Mucosa of stomach (tissue), 1 donor: ENCODE data around the gene NET1.
A peak's percentile ranks its signal among the peaks of the same experiment; 100 is the strongest.
"Not testable (repeated sequence)": the region's sequence is repeated elsewhere in the genome, so short reads cannot be mapped to it uniquely, and the experiment has no call there.

Experiments used
- H3K27me3 ChIP-seq: one replicate; pipeline ENCODE4 v1.7.0; 2013; ENCODE audit warnings: mild to moderate bottlenecking, low read length; ENCODE audit not compliant: control insufficient read depth, insufficient read depth
- H3K36me3 ChIP-seq: one replicate; pipeline ENCODE4 v1.7.0; 2013; ENCODE audit warnings: low read length; ENCODE audit not compliant: control insufficient read depth, insufficient read depth
- H3K4me1 ChIP-seq: one replicate; pipeline ENCODE4 v1.7.0; 2013; ENCODE audit warnings: mild to moderate bottlenecking, low read length; ENCODE audit not compliant: control insufficient read depth, insufficient read depth
- H3K4me3 ChIP-seq: one replicate; pipeline ENCODE4 v1.7.0; 2013; ENCODE audit warnings: low read length
- H3K9ac ChIP-seq: one replicate; pipeline ENCODE4 v1.7.0; 2013; ENCODE audit warnings: mild to moderate bottlenecking, low read length, moderate library complexity
- H3K9me3 ChIP-seq: one replicate; pipeline ENCODE4 v1.7.0; 2013; ENCODE audit warnings: mild to moderate bottlenecking, low read length, moderate library complexity; ENCODE audit not compliant: control insufficient read depth
- donor health status: Pancreatic carcinoma.

The NET1 gene

DNA sequence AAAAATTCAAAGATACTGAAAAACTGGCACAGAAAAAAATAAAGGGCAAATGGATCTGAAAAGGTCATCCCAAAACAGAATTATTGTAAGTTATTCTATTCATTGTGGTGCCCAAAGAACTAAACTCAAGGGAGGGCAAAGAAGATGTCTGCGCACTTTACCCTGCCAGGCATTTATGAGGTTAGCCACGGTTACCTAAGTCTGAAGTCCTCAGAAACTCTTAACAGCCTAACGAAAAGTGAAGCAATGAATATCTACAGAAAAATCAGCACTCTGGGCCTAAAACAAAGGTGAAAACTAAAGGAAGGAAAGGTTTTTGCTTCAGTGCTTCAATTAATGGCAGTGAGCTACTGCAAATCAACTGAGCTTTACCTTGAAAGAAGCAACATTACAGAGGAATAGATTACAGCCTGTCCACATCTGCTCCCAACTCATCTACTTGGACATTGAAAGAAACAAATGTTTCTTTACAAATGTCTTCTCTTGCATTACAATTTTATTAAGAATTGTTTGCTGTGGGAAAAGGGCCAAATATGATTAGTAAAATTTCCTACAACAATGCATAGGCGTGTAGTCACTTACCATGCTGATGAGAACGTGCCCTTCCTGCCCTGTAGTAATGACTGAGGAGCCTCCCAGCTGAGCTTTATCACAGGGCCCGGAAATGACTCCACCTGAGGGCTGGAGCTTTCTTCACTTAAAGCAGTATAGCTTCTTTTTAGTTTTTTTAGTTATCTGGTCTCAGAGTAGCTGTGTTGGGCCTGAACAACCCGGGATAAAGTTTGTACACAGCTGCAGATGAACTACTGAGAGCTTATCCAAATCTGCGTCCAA lies 7.9 kb upstream of the NET1 start, which contains the start of gene TUBAL3:
Gene TUBAL3 (minus strand): TSS at position 621 of the 834 bp plus-strand sequence. CDS start 36 bp downstream, at position 585.
- H3K27me3 ChIP-seq: no peaks in the 10 kb centered on the region
- H3K4me3 ChIP-seq: no peak within 1 kb of the TSS
- no peaks in the 10 kb centered on the region for H3K36me3 ChIP-seq
- no peaks in the 10 kb centered on the region for H3K9me3 ChIP-seq
- H3K4me1 ChIP-seq: peaks cover 4% of the 10 kb centered on the region
- H3K9ac ChIP-seq: no peak within 1 kb of the TSS

DNA sequence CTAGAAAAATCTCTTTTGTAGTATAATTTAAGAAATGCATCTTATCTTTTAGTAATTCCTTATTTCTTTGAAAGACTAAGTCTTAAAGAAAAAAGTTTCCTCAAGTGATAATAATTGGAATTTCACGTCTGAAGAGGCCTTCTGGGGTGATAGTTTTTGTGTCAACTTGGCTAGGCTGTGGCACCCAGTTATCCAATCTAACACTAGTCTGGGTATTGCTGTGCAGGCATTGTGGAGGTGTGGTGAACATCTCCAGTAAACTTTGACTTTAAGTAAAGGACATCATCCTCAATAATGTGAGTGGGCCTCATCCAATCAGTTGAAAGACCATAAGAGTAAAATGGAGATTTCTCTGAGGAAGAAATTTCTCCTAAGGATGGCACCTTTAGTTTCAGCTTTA lies 5.4 kb upstream of the NET1 start:
- H3K27me3 ChIP-seq: peaks cover 5% of the 10 kb centered on the region
- no peak overlapping the region for H3K9ac ChIP-seq
- peaks cover 4% of the 10 kb centered on the region for H3K4me1 ChIP-seq
- no peaks in the 10 kb centered on the region for H3K36me3 ChIP-seq
- H3K4me3 ChIP-seq: no peak overlapping the region
- H3K9me3 ChIP-seq: no peaks in the 10 kb centered on the region

DNA sequence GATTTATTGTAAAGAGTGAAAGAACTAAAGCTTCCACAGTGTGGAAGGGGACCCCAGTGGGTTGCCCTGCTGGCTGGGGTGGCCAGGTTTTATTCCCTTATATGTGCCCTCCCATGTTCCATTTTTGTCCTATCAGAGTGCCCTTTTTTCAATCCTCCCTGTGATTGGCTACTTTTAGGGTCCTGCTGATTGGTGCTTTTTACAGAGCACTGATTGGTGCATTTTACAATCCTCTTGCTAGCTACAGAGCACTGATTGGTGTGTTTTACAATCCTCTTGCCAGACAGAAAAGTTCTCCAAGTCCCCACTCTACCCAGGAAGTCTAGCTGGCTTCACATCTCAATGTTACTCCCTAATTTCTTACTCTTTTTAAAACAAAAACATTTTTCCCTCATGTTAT lies 1.6 kb upstream of the NET1 start:
- H3K9me3 ChIP-seq, H3K4me1 ChIP-seq, H3K4me3 ChIP-seq, H3K36me3 ChIP-seq, H3K9ac ChIP-seq, H3K27me3 ChIP-seq: not testable (repeated sequence)

DNA sequence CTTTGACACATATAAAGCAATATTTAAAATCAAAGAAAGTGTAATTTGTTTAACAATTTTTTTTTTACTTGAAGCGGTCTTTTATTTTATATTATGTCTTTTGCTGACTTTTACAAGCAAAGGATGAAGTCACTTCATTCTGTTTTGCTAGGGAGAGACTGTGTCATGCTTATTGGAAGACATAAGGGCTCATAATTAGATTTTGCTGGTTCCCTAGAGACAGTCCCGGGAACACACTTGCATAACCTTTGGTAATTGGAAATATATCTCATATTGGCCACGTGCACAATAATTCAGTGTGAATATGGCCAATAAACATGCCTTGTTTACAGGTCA lies 448 bp upstream of the NET1 start:
- H3K9me3 ChIP-seq: no peaks in the 10 kb centered on the region
- peaks cover 5% of the 10 kb centered on the region for H3K27me3 ChIP-seq
- H3K36me3 ChIP-seq: no peaks in the 10 kb centered on the region
- H3K4me1 ChIP-seq: peaks cover 3% of the 10 kb centered on the region
- H3K9ac ChIP-seq: peak overlapping the region; percentile 73
- peak overlapping the region; percentile 34 for H3K4me3 ChIP-seq

DNA sequence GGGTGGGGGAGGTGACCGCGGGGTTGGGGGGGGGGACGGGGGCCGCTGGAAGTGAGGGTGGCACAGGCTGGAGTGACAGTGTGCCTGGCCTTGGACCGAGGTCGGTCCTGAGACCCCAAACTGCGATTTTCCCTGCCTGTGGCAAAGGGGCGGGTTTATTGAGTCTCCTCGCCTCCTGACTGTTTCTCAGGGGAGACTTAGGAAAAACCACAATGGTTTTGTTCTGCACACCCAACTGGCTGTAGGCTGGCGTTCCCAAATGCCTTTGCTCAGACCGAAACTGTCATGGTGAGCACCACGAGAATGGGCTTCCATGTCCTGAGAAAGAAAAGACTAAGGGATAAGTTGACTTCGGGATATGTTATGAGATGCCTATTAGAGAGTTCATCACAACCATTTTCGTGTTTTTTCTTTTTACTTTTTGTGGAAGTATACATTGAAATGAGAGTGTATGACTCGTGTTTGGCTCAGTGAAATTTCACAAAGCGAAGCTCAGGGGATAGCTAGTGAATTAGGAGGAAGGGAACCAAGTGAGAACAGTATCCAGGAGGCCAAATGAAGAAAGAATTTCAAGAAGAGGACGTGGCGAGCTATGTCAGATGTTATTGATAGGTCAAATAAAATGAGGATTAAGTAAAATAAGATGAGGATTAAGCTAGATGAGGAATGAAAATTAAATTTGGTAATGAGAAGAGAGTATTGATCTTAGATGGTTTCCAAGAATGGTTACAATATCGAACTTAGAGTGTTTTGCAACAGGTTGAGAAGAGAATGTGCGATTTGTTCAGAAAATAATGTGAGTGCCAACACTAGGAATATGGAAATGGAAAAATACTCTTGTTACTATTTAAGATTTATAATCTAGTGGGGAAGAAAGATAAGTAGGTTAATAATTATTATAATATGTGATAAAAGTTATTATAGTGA lies 918 bp downstream of the NET1 start:
- H3K9me3 ChIP-seq: no peaks in the 10 kb centered on the region
- H3K4me1 ChIP-seq: peaks cover 3% of the 10 kb centered on the region
- H3K4me3 ChIP-seq: no peak overlapping the region
- H3K36me3 ChIP-seq: no peaks in the 10 kb centered on the region
- H3K9ac ChIP-seq: peak overlapping the region; percentile 30
- peaks cover 5% of the 10 kb centered on the region for H3K27me3 ChIP-seq

DNA sequence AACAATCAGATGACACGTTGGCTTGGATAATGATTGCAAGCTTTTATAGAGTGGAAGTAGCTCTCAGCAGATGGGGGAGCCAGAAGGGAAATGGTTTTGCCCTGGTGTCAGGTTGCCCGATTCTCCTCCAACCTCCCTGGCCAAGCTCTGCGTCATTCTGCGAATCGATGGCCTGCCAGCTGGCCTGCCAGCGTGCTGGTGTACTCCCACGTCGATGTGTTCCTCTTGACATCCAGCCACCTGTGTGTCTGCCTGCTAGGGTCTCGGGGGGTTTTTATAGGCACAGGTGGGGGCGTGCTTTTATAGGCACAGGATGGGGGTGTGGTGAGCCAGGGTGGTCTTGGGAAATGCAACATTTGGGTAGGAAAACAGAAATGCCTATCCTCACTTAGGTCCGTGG lies 4.6 kb downstream of the NET1 start:
- H3K9ac ChIP-seq: no peak overlapping the region
- no peaks in the 10 kb centered on the region for H3K27me3 ChIP-seq
- no peak overlapping the region for H3K4me3 ChIP-seq
- no peaks in the 10 kb centered on the region for H3K9me3 ChIP-seq
- peaks cover 3% of the 10 kb centered on the region for H3K4me1 ChIP-seq
- no peaks in the 10 kb centered on the region for H3K36me3 ChIP-seq

DNA sequence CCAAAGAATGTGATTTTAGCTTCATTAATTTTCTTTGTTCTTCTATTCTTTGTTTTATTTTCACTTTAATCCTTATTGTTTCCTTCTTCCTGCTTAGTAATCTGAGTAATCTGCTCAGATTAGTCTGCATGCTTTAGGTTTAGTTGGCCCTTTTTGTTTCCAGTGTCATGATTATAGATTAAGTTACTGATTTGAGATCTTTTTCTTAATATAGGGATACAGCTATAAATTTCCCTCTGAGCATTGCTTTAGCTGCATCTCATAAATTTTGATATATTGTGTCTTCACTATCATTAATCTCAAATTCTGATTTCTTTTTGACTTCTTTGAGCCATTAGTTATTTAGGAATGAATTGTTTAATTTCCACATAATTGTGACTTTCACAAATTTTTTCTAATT lies 6.2 kb downstream of the NET1 start:
- no peaks in the 10 kb centered on the region for H3K27me3 ChIP-seq
- no peaks in the 10 kb centered on the region for H3K9me3 ChIP-seq
- no peaks in the 10 kb centered on the region for H3K4me1 ChIP-seq

DNA sequence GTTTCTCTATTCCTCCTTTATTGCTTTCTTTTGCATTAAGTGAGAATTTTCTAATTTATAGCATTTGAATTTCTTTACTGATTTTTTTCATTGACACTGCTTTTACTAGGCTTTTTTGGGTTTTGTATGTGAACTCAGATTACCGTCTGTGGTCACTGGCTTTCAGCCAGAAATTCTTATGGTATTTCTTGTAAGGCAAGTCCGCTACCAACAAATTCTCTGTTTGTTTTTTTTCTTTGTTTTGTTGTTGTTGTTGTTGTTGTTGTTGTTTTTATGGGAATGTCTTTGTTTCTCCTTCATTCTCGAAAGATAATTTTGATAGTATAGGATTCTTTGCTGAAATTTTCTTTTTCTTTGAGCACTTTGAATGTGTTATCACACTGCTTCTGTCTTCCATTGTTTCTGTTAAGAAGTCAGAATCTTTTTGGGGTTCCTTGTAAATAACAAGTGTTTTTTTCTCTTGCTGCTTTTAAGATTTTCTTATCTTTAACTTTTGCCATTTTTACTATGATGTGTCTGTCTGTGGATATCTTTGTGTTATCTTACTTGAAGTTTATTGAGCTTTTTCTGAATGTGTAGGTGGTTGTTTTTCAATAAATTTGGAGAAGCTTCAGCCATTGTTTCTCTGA lies 7.2 kb downstream of the NET1 start:
- no peaks in the 10 kb centered on the region for H3K9me3 ChIP-seq
- no peak overlapping the region for H3K4me3 ChIP-seq
- H3K27me3 ChIP-seq: no peaks in the 10 kb centered on the region
- no peaks in the 10 kb centered on the region for H3K36me3 ChIP-seq
- no peaks in the 10 kb centered on the region for H3K4me1 ChIP-seq
- H3K9ac ChIP-seq: no peak overlapping the region

More for the DNA sequence above, 6.2 kb downstream of the NET1 start:
- Histone ChIP-seq H3K36me3 (no peaks in the 10 kb centered on the region), H3K4me3 (no peak overlapping the region), H3K9ac (no peak overlapping the region)

DNA sequence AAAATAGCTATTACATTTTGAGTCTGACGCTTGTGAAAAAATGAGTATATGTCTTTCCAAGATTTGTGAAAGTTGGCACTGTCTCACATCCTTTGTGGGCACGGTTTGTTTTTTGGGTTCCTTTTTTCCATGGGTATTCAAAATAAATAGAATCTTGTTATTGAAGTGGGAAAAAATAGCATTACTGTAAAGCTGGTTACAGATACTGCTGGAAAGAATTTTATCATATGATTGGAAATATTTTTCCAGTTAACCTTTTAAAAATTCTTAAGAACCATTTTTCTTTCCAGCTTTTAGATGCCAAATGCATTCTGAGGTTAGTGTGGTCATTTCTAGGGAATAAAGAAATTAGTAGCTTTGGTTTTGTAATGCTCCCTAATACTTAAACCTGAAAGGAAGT lies 11.4 kb downstream of the NET1 start:
- no peaks in the 10 kb centered on the region for H3K4me1 ChIP-seq
- H3K4me3 ChIP-seq: no peak overlapping the region
- no peaks in the 10 kb centered on the region for H3K9me3 ChIP-seq
- no peaks in the 10 kb centered on the region for H3K36me3 ChIP-seq
- no peaks in the 10 kb centered on the region for H3K27me3 ChIP-seq
- H3K9ac ChIP-seq: no peak overlapping the region

DNA sequence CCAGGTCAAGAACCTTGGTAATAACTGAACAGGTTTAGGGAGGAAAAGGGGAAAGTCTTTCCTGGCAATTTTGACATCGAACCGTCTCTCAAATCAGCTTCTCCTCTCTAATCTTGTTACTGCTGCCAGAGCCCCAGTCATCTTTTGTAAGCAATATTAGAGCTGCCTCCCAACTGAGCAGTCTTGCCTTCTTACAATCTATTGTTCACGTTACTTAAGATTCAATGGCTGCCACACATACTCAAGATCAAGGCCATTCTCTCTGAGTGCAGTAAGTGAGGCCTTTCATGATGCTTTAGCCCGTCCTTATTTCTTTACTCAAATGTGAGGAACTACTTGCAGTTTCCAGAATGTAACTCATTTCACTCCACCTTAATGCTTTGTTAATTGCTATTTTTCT lies 12.4 kb downstream of the NET1 start:
- Histone ChIP-seq H3K4me3 (no peak overlapping the region), H3K4me1 (no peaks in the 10 kb centered on the region), H3K9ac (no peak overlapping the region), H3K9me3 (no peaks in the 10 kb centered on the region), H3K27me3 (no peaks in the 10 kb centered on the region), H3K36me3 (no peaks in the 10 kb centered on the region)

DNA sequence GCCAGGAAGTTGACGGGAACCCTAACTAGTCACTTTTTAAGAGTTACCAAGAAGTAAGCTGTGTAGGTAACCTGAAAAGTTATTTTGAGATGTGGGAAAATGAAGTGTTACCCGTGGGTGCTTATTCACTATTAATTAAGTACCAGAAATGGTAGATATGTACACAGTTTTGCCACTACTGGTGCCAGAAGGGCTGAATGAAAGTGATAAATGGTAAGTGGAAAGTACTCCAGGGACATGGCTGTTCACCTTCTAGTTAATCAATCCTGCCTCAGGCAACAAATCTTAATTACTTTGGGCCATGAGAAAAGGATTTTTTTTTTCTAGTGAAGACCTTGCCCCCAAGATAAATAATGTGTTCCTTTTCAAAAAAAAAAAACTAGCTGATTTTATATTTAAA lies 15.8 kb downstream of the NET1 start:
- H3K4me3 ChIP-seq: no peak overlapping the region
- no peak overlapping the region for H3K9ac ChIP-seq
- no peaks in the 10 kb centered on the region for H3K4me1 ChIP-seq
- no peaks in the 10 kb centered on the region for H3K36me3 ChIP-seq
- H3K27me3 ChIP-seq: no peaks in the 10 kb centered on the region
- no peaks in the 10 kb centered on the region for H3K9me3 ChIP-seq

DNA sequence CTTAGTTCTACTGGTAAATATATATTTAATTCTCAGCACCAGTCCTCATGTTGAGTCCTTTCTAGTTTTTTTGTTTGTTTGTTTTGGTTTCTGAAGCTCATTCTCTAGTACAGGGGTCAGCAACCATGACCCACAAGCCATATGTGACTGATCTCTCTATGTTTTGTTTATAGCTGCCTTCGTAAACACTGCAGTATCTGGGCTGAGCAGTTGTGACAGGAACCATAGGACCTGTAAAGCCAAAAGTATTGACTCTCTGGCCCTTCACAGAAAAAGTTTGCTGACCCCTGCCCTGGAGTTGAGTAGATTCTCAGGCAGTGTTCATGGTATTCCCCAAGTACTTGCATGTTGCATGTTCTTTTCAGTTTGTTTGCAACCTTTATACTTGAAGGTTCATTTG lies 20.8 kb downstream of the NET1 start:
- no peaks in the 10 kb centered on the region for H3K9me3 ChIP-seq
- H3K9ac ChIP-seq: no peak overlapping the region
- H3K4me1 ChIP-seq: peaks cover 4% of the 10 kb centered on the region

More for the DNA sequence above, 20.8 kb downstream of the NET1 start:
- no peaks in the 10 kb centered on the region for H3K27me3 ChIP-seq
- no peak overlapping the region for H3K4me3 ChIP-seq
- no peaks in the 10 kb centered on the region for H3K36me3 ChIP-seq
